SK-N-SH (cell line): ENCODE results near the gene NTSR1. TPM values are rescaled to one million over a fixed set of nuclear protein-coding genes. Genes with fewer than 3 reads are reported as not detected.

ENCODE experiments used
- CTCF ChIA-PET: fragments of 300-600, 350-600 bp; formaldehyde crosslinking; extraction: SDS; loops from one replicate; lab custom pipeline; 2021; lab: Yijun Ruan, JAX
- POLR2A ChIA-PET: fragments of 350-600 bp; sonication (Branson Sonifier 250); formaldehyde crosslinking; extraction: SDS; loops from one replicate; lab custom pipeline; 2020; ENCODE audit warnings: antibody characterized with exemption, inconsistent platforms; lab: Yijun Ruan, JAX
- DNase-seq: peaks from one replicate; pipeline ENCODE4 v3.0.0; 2012
- H2AFZ ChIP-seq: fragments of 200-600 bp; sonication (generic); 2 replicates; pipeline ENCODE4 v1.8.1; 2016; ENCODE audit warnings: antibody characterized with exemption, mild to moderate bottlenecking, low read depth
- H3F3A ChIP-seq: fragments of 200-600 bp; sonication (generic); replicated peaks from 2 replicates; pipeline ENCODE3; 2016; ENCODE audit warnings: antibody characterized with exemption, mild to moderate bottlenecking; ENCODE audit not compliant: insufficient read depth
- H3K27ac ChIP-seq, 2 experiments: fragments of 200-500 bp in 1 of 2; fragments of 200-600 bp in 1 of 2; sonication (Bioruptor generic) in 1 of 2; sonication (generic), shearing (Covaris generic) in 1 of 2; 2 replicates each; pipeline versions ENCODE4 v1.5.1 to v1.6.1; 2014 to 2016; ENCODE audit warnings: low read depth in 2 of 2, inconsistent platforms in 1 of 2, low read length in 1 of 2, mild to moderate bottlenecking in 1 of 2, mixed read lengths in 1 of 2
- H3K27me3 ChIP-seq: fragments of 200-600 bp; sonication (generic), shearing (Covaris generic); 2 replicates; pipeline ENCODE4 v1.6.1; 2016; ENCODE audit warnings: mixed run types; ENCODE audit not compliant: insufficient read depth
- H3K36me3 ChIP-seq, 2 experiments: fragments of 200-500 bp in 1 of 2; fragments of 200-600 bp in 1 of 2; sonication (Bioruptor generic) in 1 of 2; sonication (generic) in 1 of 2; replicated peaks in 1 of 2; 2 replicates each; pipeline versions ENCODE3 to v1.5.1; 2014 to 2016; ENCODE audit warnings: low read length in 1 of 2, mild to moderate bottlenecking in 1 of 2; ENCODE audit not compliant: insufficient read depth in 2 of 2, control insufficient read depth in 1 of 2
- H3K4me1 ChIP-seq, 2 experiments: fragments of 200-500 bp in 1 of 2; fragments of 200-600 bp in 1 of 2; sonication (Bioruptor generic) in 1 of 2; sonication (generic), shearing (Covaris generic) in 1 of 2; 2 replicates each; pipeline versions ENCODE4 v1.5.1 to v1.6.1; 2014 to 2016; ENCODE audit warnings: low read depth in 1 of 2, low read length in 1 of 2, mixed run types in 1 of 2; ENCODE audit not compliant: insufficient read depth in 2 of 2, control insufficient read depth in 1 of 2
- H3K4me2 ChIP-seq: fragments of 200-600 bp; sonication (generic), shearing (Covaris generic); 2 replicates; pipeline ENCODE4 v1.6.1; 2017; ENCODE audit warnings: mixed run types
- H3K4me3 ChIP-seq, 2 experiments: fragments of 200-500 bp in 1 of 2; fragments of 200-600 bp in 1 of 2; sonication (Bioruptor generic) in 1 of 2; sonication (generic), shearing (Covaris generic) in 1 of 2; 2 replicates each; pipeline versions ENCODE4 v1.5.1 to v1.8.1; 2014 to 2016; ENCODE audit warnings: low read depth in 2 of 2, inconsistent platforms in 1 of 2, low read length in 1 of 2, mild to moderate bottlenecking in 1 of 2, mixed read lengths in 1 of 2, moderate library complexity in 1 of 2
- H3K79me2 ChIP-seq: fragments of 200-600 bp; sonication (generic); 2 replicates; pipeline ENCODE4 v1.8.1; 2017; ENCODE audit warnings: mild to moderate bottlenecking; ENCODE audit not compliant: insufficient read depth
- H3K9ac ChIP-seq: fragments of 200-600 bp; sonication (generic); 2 replicates; pipeline ENCODE4 v1.6.1; 2017; ENCODE audit warnings: mixed run types
- H3K9me2 ChIP-seq: fragments of 200-600 bp; sonication (generic); 2 replicates; pipeline ENCODE4 v1.6.1; 2017; ENCODE audit warnings: mixed run types
- H3K9me3 ChIP-seq: fragments of 200-600 bp; sonication (generic); 2 replicates; pipeline ENCODE4 v1.6.1; 2017; ENCODE audit warnings: mixed run types, mild to moderate bottlenecking, moderate library complexity
- H4K20me1 ChIP-seq: fragments of 200-600 bp; sonication (generic); 2 replicates; pipeline ENCODE4 v1.6.1; 2017; ENCODE audit warnings: mild to moderate bottlenecking, mixed run types; ENCODE audit not compliant: insufficient read depth
- ELF1 ChIP-seq: IDR thresholded peaks from 2 replicates; pipeline ENCODE4 v1.4.0; 2012
- EP300 ChIP-seq, 2 experiments: IDR thresholded peaks; 2 replicates each; pipeline versions ENCODE4 v1.4.0 to v1.6.1; 2012; ENCODE audit warnings: borderline replicate concordance in 1 of 2, low read depth in 1 of 2, low read length in 1 of 2
- FOSL2 ChIP-seq: IDR thresholded peaks from 2 replicates; pipeline ENCODE4 v1.4.0; 2012; ENCODE audit warnings: low read depth, mild to moderate bottlenecking, moderate library complexity, borderline replicate concordance
- FOXJ3 ChIP-seq: sonication (generic); formaldehyde crosslinking; IDR thresholded peaks from 2 replicates; pipeline ENCODE4 v1.5.1; 2020; ENCODE audit warnings: mild to moderate bottlenecking, missing genetic modification reagents
- FOXM1 ChIP-seq: IDR thresholded peaks from 2 replicates; pipeline ENCODE4 v1.4.0; 2012; ENCODE audit warnings: low read depth, mild to moderate bottlenecking
- JUND ChIP-seq: IDR thresholded peaks from 2 replicates; pipeline ENCODE4 v1.4.0; 2012
- MEF2A ChIP-seq: IDR thresholded peaks from 2 replicates; pipeline ENCODE4 v1.4.0; 2012; ENCODE audit warnings: low read depth, borderline replicate concordance
- MXI1 ChIP-seq: IDR thresholded peaks from 2 replicates; pipeline ENCODE4 v1.6.1; 2012; ENCODE audit warnings: mild to moderate bottlenecking, low read depth, low read length, improper control_type of control experiment
- NFIC ChIP-seq: IDR thresholded peaks from 2 replicates; pipeline ENCODE4 v1.4.0; 2012; ENCODE audit warnings: borderline replicate concordance
- REST ChIP-seq: IDR thresholded peaks from 2 replicates; pipeline ENCODE4 v1.6.1; 2012; ENCODE audit warnings: mild to moderate bottlenecking, low read depth, low read length, moderate library complexity
- RXRA ChIP-seq: IDR thresholded peaks from 2 replicates; pipeline ENCODE4 v1.4.0; 2012; ENCODE audit warnings: low read depth, mild to moderate bottlenecking, borderline replicate concordance
- TCF12 ChIP-seq: IDR thresholded peaks from 2 replicates; pipeline ENCODE4 v1.4.0; 2012
- USF1 ChIP-seq: IDR thresholded peaks from 2 replicates; pipeline ENCODE4 v1.4.0; 2012; ENCODE audit warnings: low read depth, borderline replicate concordance
- YY1 ChIP-seq: IDR thresholded peaks from 2 replicates; pipeline ENCODE4 v1.4.0; 2012; ENCODE audit warnings: low read depth, mild to moderate bottlenecking
- WGBS: methylation state at CpG from one replicate; pipeline ENCODE4 v1.1.6; 2017; ENCODE audit warnings: low lambda C conversion rate; 5-methylcytosine and 5-hydroxymethylcytosine counted together
- polyA plus RNA-seq, 3 experiments: library from polyadenylated mRNA; depleted of rRNA; stranded (reverse); fragments of >200 nt; gene quantifications; 2 replicates each; pipeline ENCODE4 v1.2.3, GENCODE V29; 2012
- TF ChIP-seq, protein P1 (sequence below): IDR thresholded peaks from 2 replicates; pipeline ENCODE4; 2012

NTSR1 gene
- polyA plus RNA-seq, 1 of the 3 experiments (the other 2 are of a cell fraction) = 8.2 TPM

DNA sequence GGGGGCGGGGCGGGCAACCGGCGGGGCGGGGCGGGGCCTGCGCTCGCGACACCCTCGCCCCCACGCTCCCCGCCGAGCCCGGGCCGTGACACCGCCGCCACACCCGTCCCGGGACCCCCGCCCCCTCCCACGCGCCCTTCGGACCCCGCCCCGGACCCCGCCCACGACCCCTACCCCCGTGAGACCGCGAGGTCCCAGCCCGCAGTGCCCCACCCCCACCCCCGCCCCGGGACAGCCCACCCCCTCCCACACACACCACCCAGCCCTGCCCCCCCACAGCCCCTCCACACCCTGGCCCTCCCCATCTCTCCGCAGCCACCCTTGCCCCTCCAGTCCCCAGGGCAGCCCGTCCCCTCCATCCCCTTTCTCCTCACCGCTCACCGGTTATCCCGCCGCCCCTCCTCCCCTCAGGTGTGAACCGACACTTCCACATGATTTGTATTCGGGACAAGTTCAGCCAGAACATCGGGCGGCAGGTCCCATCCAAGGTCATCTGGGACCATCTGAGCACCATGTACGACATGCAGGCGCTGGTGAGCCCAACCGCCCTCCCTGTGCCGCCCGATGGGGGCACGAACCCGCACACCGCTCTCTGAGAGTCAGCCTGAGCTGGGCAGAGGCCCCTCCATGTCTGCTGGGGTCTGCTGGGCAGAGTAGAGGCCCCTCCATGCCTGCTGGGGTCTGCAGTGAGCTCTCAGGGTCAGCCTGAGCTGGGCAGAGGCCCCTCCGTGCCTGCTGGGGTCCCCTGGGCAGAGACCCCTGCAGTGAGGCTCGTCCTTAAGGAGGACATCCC, 88.3 kb downstream of the NTSR1 start:
- POLR2A ChIA-PET = interaction anchor here (1.0 kb wide), 1 partner anchor 18 kb away, joined by 3 read pairs; no protein-coding TSS in a partner anchor

GRCh38 chr20:62797671-62798532, 89.3 kb downstream of the NTSR1 start:
- Histone ChIP-seq H2AFZ (no peak overlapping the region), H3K9me3 (no peaks in the 10 kb centered on the region), H3F3A (peaks cover 15% of the 10 kb centered on the region), H3K4me2 (peak overlapping the region; percentile 97), H3K79me2 (peaks cover 17% of the 10 kb centered on the region), H3K36me3 (peaks cover 19 to 35% of the 10 kb centered on the region in 2 experiments), H4K20me1 (0 out of 2 replicates have a peak, but pooled peaks cover 8% of the 10 kb centered on the region), H3K4me3 (peak overlapping the region; percentile 64 to 66; a peak in 3 of 4 replicates), H3K4me1 (peaks cover 19% of the 10 kb centered on the region in 2 experiments; a peak in 2 of 4 replicates), H3K9ac (no peak overlapping the region; the same call in 1 of the 2 replicates), H3K27ac (no peak overlapping the region), H3K27me3 (no peaks in the 10 kb centered on the region), H3K9me2 (no peaks in the 10 kb centered on the region)
- no peak for TF ChIP-seq JUND
- TF ChIP-seq ELF1 = no peak
- no peak for TF ChIP-seq YY1
- TF ChIP-seq TCF12 = no peak
- TF ChIP-seq, protein P1, sequence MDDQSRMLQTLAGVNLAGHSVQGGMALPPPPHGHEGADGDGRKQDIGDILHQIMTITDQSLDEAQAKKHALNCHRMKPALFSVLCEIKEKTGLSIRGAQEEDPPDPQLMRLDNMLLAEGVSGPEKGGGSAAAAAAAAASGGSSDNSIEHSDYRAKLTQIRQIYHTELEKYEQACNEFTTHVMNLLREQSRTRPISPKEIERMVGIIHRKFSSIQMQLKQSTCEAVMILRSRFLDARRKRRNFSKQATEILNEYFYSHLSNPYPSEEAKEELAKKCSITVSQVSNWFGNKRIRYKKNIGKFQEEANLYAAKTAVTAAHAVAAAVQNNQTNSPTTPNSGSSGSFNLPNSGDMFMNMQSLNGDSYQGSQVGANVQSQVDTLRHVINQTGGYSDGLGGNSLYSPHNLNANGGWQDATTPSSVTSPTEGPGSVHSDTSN = no peak
- no peak for TF ChIP-seq MXI1
- TF ChIP-seq EP300 (IDR thresholded peaks at IDR 0.05; ENCODE audit: borderline replicate concordance in 1 of 2, low read depth in 1 of 2, low read length in 1 of 2) = no peak
- no peak for TF ChIP-seq FOXM1
- TF ChIP-seq MEF2A = no peak
- TF ChIP-seq REST = no peak
- no peak for TF ChIP-seq FOSL2
- TF ChIP-seq NFIC = no peak
- no peak for TF ChIP-seq USF1
- no peak for TF ChIP-seq FOXJ3 (CRISPR knock-in tag)
- WGBS = 88% methylated on average over 18 of the region's 26 CpGs
- CTCF ChIA-PET = interaction anchor here (0.6 to 1.0 kb wide), 4 partner anchors 10 to 181 kb away, joined by 3 to 4 read pairs (median 3); no protein-coding TSS in a partner anchor
- POLR2A ChIA-PET = no interaction called here
- no peak for DNase-seq

More for the DNA sequence above, 88.3 kb downstream of the NTSR1 start:
- H3K36me3 ChIP-seq = peaks cover 19 to 35% of the 10 kb centered on the region in 2 experiments
- DNase-seq = no peak
- H3K4me3 ChIP-seq = peak overlapping the region; percentile 64 to 74
- H3K27ac ChIP-seq = peak overlapping the region in 1 of 2 experiments; percentile 77; a peak in 1 of 4 replicates
- H3K4me1 ChIP-seq = peaks cover 19% of the 10 kb centered on the region in 2 experiments; a peak in 3 of 4 replicates
- peaks cover 17% of the 10 kb centered on the region for H3K79me2 ChIP-seq
- peak overlapping the region; percentile 67; the same call in 1 of the 2 replicates for H3K9ac ChIP-seq
- H3K27me3 ChIP-seq = no peaks in the 10 kb centered on the region
- H3K4me2 ChIP-seq = peak overlapping the region; percentile 97
- TF ChIP-seq USF1 (no peak), RXRA (no peak), FOSL2 (no peak)
- 0 out of 2 replicates have a peak, but pooled peaks cover 8% of the 10 kb centered on the region for H4K20me1 ChIP-seq
- H2AFZ ChIP-seq = no peak overlapping the region
- CTCF ChIA-PET = interaction anchor here (0.6 to 3.6 kb wide), 5 partner anchors 11 to 297 kb away, joined by 3 to 13 read pairs (median 3); no protein-coding TSS in a partner anchor
- H3K9me2 ChIP-seq = no peaks in the 10 kb centered on the region
- H3K9me3 ChIP-seq = no peaks in the 10 kb centered on the region
- peaks cover 23% of the 10 kb centered on the region for H3F3A ChIP-seq
- 19% methylated on average over 18 of the region's 53 CpGs for WGBS
